Measurements from ENCODE around the gene FBXO46. TPM values are rescaled to one million over a fixed set of nuclear protein-coding genes. Genes with fewer than 3 reads are reported as not detected.

FBXO46 gene
- total RNA-seq, 1 experiment from 2014 or later: 43.9 TPM

DNA sequence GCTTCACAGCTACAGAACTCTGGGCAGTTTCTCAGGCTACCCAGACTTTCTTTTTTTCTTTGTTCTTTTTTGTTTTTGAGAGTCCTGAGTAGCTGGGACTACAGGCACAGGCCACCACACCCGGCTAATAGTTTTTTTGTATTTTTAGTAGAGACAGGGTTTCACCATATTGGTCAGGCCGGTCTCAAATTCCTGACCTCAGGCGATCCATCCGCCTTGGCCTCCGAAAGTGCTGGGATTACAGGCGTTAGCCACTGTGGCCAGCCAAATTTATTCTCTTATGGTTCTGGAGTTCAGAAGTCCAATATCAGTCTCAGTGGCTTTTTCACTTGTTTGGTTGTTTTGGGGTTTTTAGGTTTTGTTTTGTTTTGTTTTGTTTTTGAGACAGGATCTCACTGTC lies 14.9 kb upstream of the FBXO46 start:
- WGBS (ENCODE audit: extremely low coverage, insufficient read length, low lambda C conversion rate): no CpG with 5 or more reads among the region's 6 CpGs
- Histone ChIP-seq H4K8ac (replicated peaks; ENCODE audit: insufficient read length, low read depth, low read length) (no peak overlapping the region), H3K4ac (ENCODE audit: low read depth, low read length) (no peak overlapping the region), H2BK5ac (ENCODE audit: insufficient read length, low read length) (no peak overlapping the region), H2BK12ac (ENCODE audit: insufficient read length, low read depth, low read length) (no peak overlapping the region), H3K9ac (ENCODE audit: extremely low read depth, insufficient read length, low read length) (no peak overlapping the region), H3K27ac (ENCODE audit: insufficient read length, low read depth, low read length) (no peak overlapping the region), H2BK20ac (ENCODE audit: low read depth, low read length, poor library complexity, severe bottlenecking) (no peak overlapping the region), H3K27me3 (ENCODE audit: insufficient read depth, low read length) (no peaks in the 10 kb centered on the region; the same call in 1 of the 2 replicates), H3K56ac (ENCODE audit: insufficient read length, low read depth, low read length) (no peak overlapping the region), H3K23ac (ENCODE audit: insufficient read length, low read depth, low read length) (no peak overlapping the region), H4K91ac (ENCODE audit: insufficient read length, low read depth, low read length) (no peak overlapping the region), H3K79me2 (ENCODE audit: insufficient read depth, low read length) (no peaks in the 10 kb centered on the region), H2AFZ (ENCODE audit: low read length) (peak overlapping the region; percentile 25), H3K9me3 (ENCODE audit: control insufficient read depth, low read depth, low read length) (no peaks in the 10 kb centered on the region), H3K23me2 (ENCODE audit: insufficient read length, low read depth, low read length, poor library complexity, severe bottlenecking) (no peaks in the 10 kb centered on the region), H3K14ac (ENCODE audit: insufficient read depth, low read length) (no peak overlapping the region), H2AK5ac (ENCODE audit: insufficient read length, low read length) (no peak overlapping the region), H2BK120ac (ENCODE audit: low read depth, low read length, poor library complexity, severe bottlenecking) (no peak overlapping the region), H3K4me2 (ENCODE audit: insufficient read depth, insufficient read length, low read length) (no peak overlapping the region), H4K5ac (ENCODE audit: insufficient read length, low read depth, low read length) (no peak overlapping the region), H3K79me1 (ENCODE audit: insufficient read depth, low read depth, low read length, poor library complexity, severe bottlenecking) (no peaks in the 10 kb centered on the region), H3K18ac (ENCODE audit: insufficient read length, low read depth, low read length) (no peak overlapping the region), H3T11ph (ENCODE audit: low read length) (no peak overlapping the region), H3K4me1 (ENCODE audit: insufficient read depth, low read length) (no peaks in the 10 kb centered on the region; the same call in 1 of the 2 replicates), H2BK15ac (ENCODE audit: low read depth, low read length) (no peak overlapping the region), H4K20me1 (ENCODE audit: control insufficient read depth, insufficient read depth, insufficient read length) (no peaks in the 10 kb centered on the region)
- H3K9me3 Mint-ChIP-seq: no peaks in the 10 kb centered on the region
- H3K36me3 Mint-ChIP-seq (ENCODE audit: insufficient read depth in 1 of 3, low read depth in 3 of 3): no peaks in the 10 kb centered on the region
- peaks cover 13% of the 10 kb centered on the region for H3K27me3 Mint-ChIP-seq (ENCODE audit: low read depth)
- H3K27ac Mint-ChIP-seq: no peak overlapping the region
- no peak overlapping the region for H3K4me3 Mint-ChIP-seq
- DNase-seq: no peak
- peaks cover 5 to 8% of the 10 kb centered on the region in 2 experiments for H3K4me1 Mint-ChIP-seq
- TF ChIP-seq CTCF (conservative IDR thresholded peaks at IDR 0.05): no peak
